ENCODE data around the gene ANKMY1. TPM values are rescaled to one million over a fixed set of nuclear protein-coding genes. Genes with fewer than 3 reads are reported as not detected.
"Not testable (repeated sequence)": the region's sequence is repeated elsewhere in the genome, so short reads cannot be mapped to it uniquely, and the experiment has no call there.

ANKMY1 gene
- total and polyA plus RNA-seq, 2 experiments from 2014 or later, result 9.2 to 11.1 TPM

DNA sequence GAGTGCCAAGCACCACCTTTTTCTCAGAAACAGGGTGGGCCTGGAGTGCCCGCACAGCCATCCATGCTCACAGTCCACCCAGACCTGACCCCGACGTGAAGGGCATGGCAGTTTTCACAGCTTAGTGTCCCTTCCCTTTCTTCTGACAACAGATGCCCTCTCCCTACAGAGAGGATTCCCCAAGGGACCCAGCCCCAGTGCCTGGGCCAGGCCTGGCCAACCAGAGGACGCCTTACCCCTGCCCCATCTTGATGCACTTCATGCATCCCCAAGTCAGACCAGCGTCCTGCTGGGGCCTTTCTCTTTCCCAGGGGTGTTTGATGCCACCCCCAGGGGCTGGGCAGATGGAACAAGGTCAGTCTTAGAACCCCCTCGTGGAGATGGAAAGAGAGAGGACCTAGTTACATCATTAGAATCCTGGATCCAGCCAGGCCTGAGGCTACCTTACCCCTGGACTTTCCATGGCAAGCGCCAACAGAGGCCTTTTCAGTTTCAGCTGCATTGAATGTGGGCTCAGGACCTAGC, 3.8 kb downstream of the ANKMY1 start:
- peaks cover 3% of the 10 kb centered on the region for H3K9me3 ChIP-seq (ENCODE audit: low read depth)
- 90% methylated on average over 7 of the region's 7 CpGs for WGBS (ENCODE audit: low lambda C conversion rate, missing lambda C conversion rate)
- H3K4me2 ChIP-seq, result no peak overlapping the region
- peaks cover 42% of the 10 kb centered on the region for H3K79me2 ChIP-seq
- peaks cover 12% of the 10 kb centered on the region for H3K4me1 ChIP-seq (ENCODE audit: insufficient read depth)
- H3K9me2 ChIP-seq (replicated peaks; ENCODE audit: insufficient read depth), result no peaks in the 10 kb centered on the region
- no peak for DNase-seq (ENCODE audit: low spot score)
- H3K27ac ChIP-seq, result no peak overlapping the region
- H3K27me3 ChIP-seq, result no peaks in the 10 kb centered on the region
- no peak overlapping the region for H3K4me3 ChIP-seq
- peaks cover 12% of the 10 kb centered on the region for H4K20me1 ChIP-seq (ENCODE audit: insufficient read depth, poor library complexity, severe bottlenecking)
- no peaks in the 10 kb centered on the region for H3K36me3 ChIP-seq (replicated peaks; ENCODE audit: insufficient read depth, low read depth)
- no peak overlapping the region for H2AFZ ChIP-seq
- TF ChIP-seq EZH2phosphoT487 (IDR thresholded peaks at IDR 0.05; ENCODE audit: low read depth, severe bottlenecking, unreplicated experiment) (no peak), EZH2 (IDR thresholded peaks at IDR 0.05; ENCODE audit: borderline replicate concordance) (no peak)
- TF ChIP-seq, protein P1, sequence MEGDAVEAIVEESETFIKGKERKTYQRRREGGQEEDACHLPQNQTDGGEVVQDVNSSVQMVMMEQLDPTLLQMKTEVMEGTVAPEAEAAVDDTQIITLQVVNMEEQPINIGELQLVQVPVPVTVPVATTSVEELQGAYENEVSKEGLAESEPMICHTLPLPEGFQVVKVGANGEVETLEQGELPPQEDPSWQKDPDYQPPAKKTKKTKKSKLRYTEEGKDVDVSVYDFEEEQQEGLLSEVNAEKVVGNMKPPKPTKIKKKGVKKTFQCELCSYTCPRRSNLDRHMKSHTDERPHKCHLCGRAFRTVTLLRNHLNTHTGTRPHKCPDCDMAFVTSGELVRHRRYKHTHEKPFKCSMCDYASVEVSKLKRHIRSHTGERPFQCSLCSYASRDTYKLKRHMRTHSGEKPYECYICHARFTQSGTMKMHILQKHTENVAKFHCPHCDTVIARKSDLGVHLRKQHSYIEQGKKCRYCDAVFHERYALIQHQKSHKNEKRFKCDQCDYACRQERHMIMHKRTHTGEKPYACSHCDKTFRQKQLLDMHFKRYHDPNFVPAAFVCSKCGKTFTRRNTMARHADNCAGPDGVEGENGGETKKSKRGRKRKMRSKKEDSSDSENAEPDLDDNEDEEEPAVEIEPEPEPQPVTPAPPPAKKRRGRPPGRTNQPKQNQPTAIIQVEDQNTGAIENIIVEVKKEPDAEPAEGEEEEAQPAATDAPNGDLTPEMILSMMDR (IDR thresholded peaks at IDR 0.05; ENCODE audit: poor library complexity), result no peak

- Histone ChIP-seq H3K36me3 (replicated peaks; ENCODE audit: insufficient read depth, low read depth) (no peaks in the 10 kb centered on the region), H3K4me3 (no peak overlapping the region), H4K20me1 (ENCODE audit: insufficient read depth, poor library complexity, severe bottlenecking) (no peaks in the 10 kb centered on the region), H3K4me2 (no peak overlapping the region), H3K27me3 (no peaks in the 10 kb centered on the region), H2AFZ (no peak overlapping the region), H3K4me1 (ENCODE audit: insufficient read depth) (no peaks in the 10 kb centered on the region), H3K27ac (no peak overlapping the region), H3K9me3 (ENCODE audit: low read depth) (peaks cover 3% of the 10 kb centered on the region), H3K9me2 (replicated peaks; ENCODE audit: insufficient read depth) (no peaks in the 10 kb centered on the region), H3K79me2 (peaks cover 20% of the 10 kb centered on the region)
- 0% methylated on average over 1 of the region's 1 CpG for WGBS (ENCODE audit: low lambda C conversion rate, missing lambda C conversion rate)
- DNase-seq (ENCODE audit: low spot score), result no peak
- TF ChIP-seq, protein P1 (IDR thresholded peaks at IDR 0.05; ENCODE audit: poor library complexity), result no peak
- TF ChIP-seq EZH2phosphoT487 (IDR thresholded peaks at IDR 0.05; ENCODE audit: low read depth, severe bottlenecking, unreplicated experiment), result no peak
- no peak for TF ChIP-seq EZH2 (IDR thresholded peaks at IDR 0.05; ENCODE audit: borderline replicate concordance)
Observed at GRCh38 chr2:240551811-240552210, 6.0 kb downstream of the ANKMY1 start.

DNA sequence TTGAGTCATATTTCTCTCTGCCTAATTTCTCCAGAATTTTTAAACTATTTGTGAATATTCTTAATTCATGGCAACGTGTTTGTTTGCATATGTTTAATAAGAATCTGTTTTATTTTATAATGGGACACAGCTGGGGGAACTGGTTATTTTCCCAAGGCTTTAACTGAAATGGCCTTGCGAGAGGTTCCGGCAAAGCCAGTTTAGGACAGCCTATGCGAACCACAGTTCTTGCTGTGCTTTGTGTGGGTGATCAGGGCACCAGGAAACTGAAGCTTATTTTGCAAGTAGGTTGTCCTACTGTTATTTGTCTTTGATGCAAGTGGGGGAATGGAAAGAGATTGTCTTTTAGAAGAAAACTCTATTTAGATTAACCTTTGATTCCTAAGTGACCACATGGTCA, 6.5 kb downstream of the ANKMY1 start:
- H3K27me3 ChIP-seq, result no peaks in the 10 kb centered on the region
- H3K36me3 ChIP-seq (replicated peaks; ENCODE audit: insufficient read depth, low read depth), result no peaks in the 10 kb centered on the region
- H4K20me1 ChIP-seq (ENCODE audit: insufficient read depth, poor library complexity, severe bottlenecking), result no peaks in the 10 kb centered on the region
- no peaks in the 10 kb centered on the region for H3K9me2 ChIP-seq (replicated peaks; ENCODE audit: insufficient read depth)
- H3K79me2 ChIP-seq, result peaks cover 15% of the 10 kb centered on the region
- no peak overlapping the region for H2AFZ ChIP-seq
- H3K9me3 ChIP-seq (ENCODE audit: low read depth), result peaks cover 3% of the 10 kb centered on the region
- no peak for DNase-seq (ENCODE audit: low spot score)
- TF ChIP-seq EZH2 (IDR thresholded peaks at IDR 0.05; ENCODE audit: borderline replicate concordance), result no peak
- TF ChIP-seq, protein P1 (IDR thresholded peaks at IDR 0.05; ENCODE audit: poor library complexity), result no peak
- TF ChIP-seq EZH2phosphoT487 (IDR thresholded peaks at IDR 0.05; ENCODE audit: low read depth, severe bottlenecking, unreplicated experiment), result no peak
- no peak overlapping the region for H3K4me3 ChIP-seq
- H3K4me2 ChIP-seq, result no peak overlapping the region
- WGBS (ENCODE audit: low lambda C conversion rate, missing lambda C conversion rate), result 86% methylated on average over 4 of the region's 4 CpGs
- no peak overlapping the region for H3K27ac ChIP-seq
- no peaks in the 10 kb centered on the region for H3K4me1 ChIP-seq (ENCODE audit: insufficient read depth)

DNA sequence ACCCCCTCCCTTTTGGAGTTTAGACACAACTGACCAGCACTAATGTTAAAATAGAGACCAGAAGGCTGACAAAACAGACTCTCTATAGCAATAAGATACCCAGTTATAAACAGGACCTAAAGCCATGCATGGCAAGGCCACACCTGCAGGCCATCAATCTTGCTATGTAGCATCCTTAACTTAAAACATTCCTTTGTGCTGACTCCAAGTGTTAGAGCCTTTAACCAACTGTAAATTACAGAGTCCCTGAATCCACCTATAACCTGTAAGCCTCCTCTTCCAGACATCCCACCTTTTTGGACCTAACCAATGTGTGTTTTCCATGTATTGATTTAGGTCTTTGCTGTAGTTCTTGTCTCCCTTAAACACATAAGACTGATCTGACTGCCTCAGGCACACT, 17.9 kb downstream of the ANKMY1 start:
- H3K27ac ChIP-seq, result no peak overlapping the region
- no peaks in the 10 kb centered on the region for H3K79me2 ChIP-seq
- no peaks in the 10 kb centered on the region for H3K36me3 ChIP-seq (replicated peaks; ENCODE audit: insufficient read depth, low read depth)
- no peak overlapping the region for H3K4me3 ChIP-seq
- H3K27me3 ChIP-seq, result no peaks in the 10 kb centered on the region
- no peaks in the 10 kb centered on the region for H4K20me1 ChIP-seq (ENCODE audit: insufficient read depth, poor library complexity, severe bottlenecking)
- no peak for DNase-seq (ENCODE audit: low spot score)
- no peak overlapping the region for H2AFZ ChIP-seq
- H3K4me1 ChIP-seq (ENCODE audit: insufficient read depth), result peaks cover 4% of the 10 kb centered on the region
- no peak overlapping the region for H3K4me2 ChIP-seq
- H3K9me2 ChIP-seq (replicated peaks; ENCODE audit: insufficient read depth), result no peaks in the 10 kb centered on the region
- H3K9me3 ChIP-seq (ENCODE audit: low read depth), result no peaks in the 10 kb centered on the region
- TF ChIP-seq, protein P1 (IDR thresholded peaks at IDR 0.05; ENCODE audit: poor library complexity), result no peak

DNA sequence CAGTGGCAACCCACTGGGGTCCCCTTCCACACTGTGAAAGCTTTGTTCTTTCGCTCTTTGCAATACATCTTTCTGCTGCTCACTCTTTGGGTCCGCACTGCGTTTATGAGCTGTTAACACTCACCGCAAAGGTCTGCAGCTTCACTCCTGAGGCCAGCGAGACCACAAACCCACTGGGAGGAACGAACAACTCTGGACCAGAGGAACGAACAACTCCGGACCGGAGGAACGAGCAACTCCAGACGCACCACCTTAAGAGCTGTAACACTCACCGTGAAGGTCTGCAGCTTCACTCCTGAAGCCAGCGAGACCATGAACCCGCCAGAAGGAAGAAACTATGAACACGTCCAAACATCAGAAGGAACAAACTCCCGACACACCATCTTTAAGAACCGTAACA, 18.7 kb downstream of the ANKMY1 start:
- not testable (repeated sequence) for H3K4me3 ChIP-seq; H4K20me1 ChIP-seq (ENCODE audit: insufficient read depth, poor library complexity, severe bottlenecking); H3K79me2 ChIP-seq; H3K9me3 ChIP-seq (ENCODE audit: low read depth); H3K27ac ChIP-seq; H3K4me1 ChIP-seq (ENCODE audit: insufficient read depth); H3K27me3 ChIP-seq; H3K4me2 ChIP-seq; H3K9me2 ChIP-seq (replicated peaks; ENCODE audit: insufficient read depth); H3K36me3 ChIP-seq (replicated peaks; ENCODE audit: insufficient read depth, low read depth); H2AFZ ChIP-seq; DNase-seq (ENCODE audit: low spot score)
- WGBS (ENCODE audit: low lambda C conversion rate, missing lambda C conversion rate), result 98% methylated on average over 17 of the region's 17 CpGs

Measured in hepatocyte (in vitro differentiated cells).